KOPT-K1 (cell line): ENCODE results near the gene CCDC110.

ENCODE experiments used
- H3K27ac ChIP-seq: fragments of 200-600 bp; sonication (generic); 2 replicates; pipeline ENCODE4 v1.5.1; 2016; ENCODE audit warnings: antibody characterized with exemption, mild to moderate bottlenecking, low read depth, low read length; ENCODE audit not compliant: poor library complexity, severe bottlenecking
- H3K36me3 ChIP-seq: fragments of 200-600 bp; sonication (generic); 2 replicates; pipeline ENCODE4 v1.5.1; 2017; ENCODE audit warnings: antibody characterized with exemption, mild to moderate bottlenecking, low read length, moderate library complexity; ENCODE audit not compliant: insufficient read depth
- H3K9me3 ChIP-seq: fragments of 200-600 bp; sonication (generic); 2 replicates; pipeline ENCODE4 v1.5.1; 2017; ENCODE audit warnings: antibody characterized with exemption, low read length, mild to moderate bottlenecking; ENCODE audit not compliant: insufficient read depth, poor library complexity, severe bottlenecking

The CCDC110 gene

GRCh38 chr4:185463541-185463940, 8.0 kb downstream of the CCDC110 start:
- no peak overlapping the region for H3K27ac ChIP-seq
- no peaks in the 10 kb centered on the region for H3K36me3 ChIP-seq
- H3K9me3 ChIP-seq = no peaks in the 10 kb centered on the region

GRCh38 chr4:185461565-185461964, 10.0 kb downstream of the CCDC110 start:
- H3K9me3 ChIP-seq = no peaks in the 10 kb centered on the region
- no peak overlapping the region for H3K27ac ChIP-seq
- H3K36me3 ChIP-seq = no peaks in the 10 kb centered on the region

- Histone ChIP-seq H3K9me3 (no peaks in the 10 kb centered on the region), H3K36me3 (no peaks in the 10 kb centered on the region), H3K27ac (no peak overlapping the region)
Observed at GRCh38 chr4:185457136-185457535, 14.4 kb downstream of the CCDC110 start.

GRCh38 chr4:185456131-185456530, 15.4 kb downstream of the CCDC110 start:
- Histone ChIP-seq H3K27ac (no peak overlapping the region), H3K36me3 (no peaks in the 10 kb centered on the region), H3K9me3 (no peaks in the 10 kb centered on the region)

- Histone ChIP-seq H3K9me3 (no peaks in the 10 kb centered on the region), H3K36me3 (no peaks in the 10 kb centered on the region), H3K27ac (no peak overlapping the region)
Observed at GRCh38 chr4:185445209-185445608, 26.3 kb downstream of the CCDC110 start.

GRCh38 chr4:185441479-185441878, 30.1 kb downstream of the CCDC110 start:
- Histone ChIP-seq H3K9me3 (no peaks in the 10 kb centered on the region), H3K36me3 (no peaks in the 10 kb centered on the region)

GRCh38 chr4:185437809-185438208, 33.7 kb downstream of the CCDC110 start:
- H3K27ac ChIP-seq = no peak overlapping the region

More at GRCh38 chr4:185441479-185441878, 30.1 kb downstream of the CCDC110 start:
- H3K27ac ChIP-seq = no peak overlapping the region

GRCh38 chr4:185435466-185435865, 36.1 kb downstream of the CCDC110 start:
- H3K36me3 ChIP-seq = no peaks in the 10 kb centered on the region
- no peak overlapping the region for H3K27ac ChIP-seq
- H3K9me3 ChIP-seq = no peaks in the 10 kb centered on the region

More at GRCh38 chr4:185437809-185438208, 33.7 kb downstream of the CCDC110 start:
- H3K9me3 ChIP-seq = no peaks in the 10 kb centered on the region
- H3K36me3 ChIP-seq = no peaks in the 10 kb centered on the region

GRCh38 chr4:185429660-185430059, 41.9 kb downstream of the CCDC110 start:
- Histone ChIP-seq H3K9me3 (no peaks in the 10 kb centered on the region), H3K36me3 (no peaks in the 10 kb centered on the region), H3K27ac (no peak overlapping the region)

- Histone ChIP-seq H3K27ac (no peak overlapping the region), H3K9me3 (no peaks in the 10 kb centered on the region), H3K36me3 (0 out of 2 replicates have a peak, but pooled peaks cover 1% of the 10 kb centered on the region)
Observed at GRCh38 chr4:185426960-185427688, 44.4 kb downstream of the CCDC110 start.

- peak within 1 kb of the TSS; percentile 84 for H3K27ac ChIP-seq
- no peaks in the 10 kb centered on the region for H3K9me3 ChIP-seq
- H3K36me3 ChIP-seq = peaks cover 11% of the 10 kb centered on the region; the same call in 1 of the 2 replicates
Observed at GRCh38 chr4:185425647-185426352, 45.7 kb downstream of the CCDC110 start, which contains the start of gene UFSP2. TSS of gene UFSP2 (minus strand) at chr4:185425964. CDS start at chr4:185425868, 96 bp downstream.

- Histone ChIP-seq H3K36me3 (peaks cover 11% of the 10 kb centered on the region; the same call in 1 of the 2 replicates), H3K27ac (peak overlapping the region; percentile 84), H3K9me3 (no peaks in the 10 kb centered on the region)
Observed at GRCh38 chr4:185424905-185425646, 46.5 kb downstream of the CCDC110 start.

GRCh38 chr4:185421366-185422124, 50.0 kb downstream of the CCDC110 start:
- Histone ChIP-seq H3K27ac (no peak overlapping the region), H3K36me3 (peaks cover 24% of the 10 kb centered on the region)

GRCh38 chr4:185416955-185417354, 54.6 kb downstream of the CCDC110 start:
- H3K36me3 ChIP-seq = peaks cover 36% of the 10 kb centered on the region
- H3K9me3 ChIP-seq = no peaks in the 10 kb centered on the region
- no peak overlapping the region for H3K27ac ChIP-seq

More at GRCh38 chr4:185421366-185422124, 50.0 kb downstream of the CCDC110 start:
- no peaks in the 10 kb centered on the region for H3K9me3 ChIP-seq
